AG09309 (cell line): ENCODE data around the gene FBLN1.
"Not testable (repeated sequence)": the region's sequence is repeated elsewhere in the genome, so short reads cannot be mapped to it uniquely, and the experiment has no call there.

Experiments
- DNase-seq: peaks from one replicate; pipeline ENCODE4 v3.0.0-alpha.2; 2010; ENCODE audit warnings: low read depth
- H3K4me3 ChIP-seq: 2 replicates; pipeline ENCODE4 v1.5.1; 2011; ENCODE audit warnings: mild to moderate bottlenecking, low read depth, low read length, moderate library complexity; ENCODE audit not compliant: control insufficient read depth
- TF ChIP-seq, protein P1 (sequence below): IDR thresholded peaks from 2 replicates; pipeline ENCODE4 v1.5.1; 2011; ENCODE audit warnings: mild to moderate bottlenecking, low read depth, low read length, inconsistent platforms; ENCODE audit not compliant: insufficient read depth, control insufficient read depth; ENCODE audit errors: missing control alignments

Gene FBLN1

GRCh38 chr22:45587638-45588505, 85.2 kb downstream of the FBLN1 start:
- H3K4me3 ChIP-seq, result no peak overlapping the region
- DNase-seq, result no peak
- TF ChIP-seq, protein P1, sequence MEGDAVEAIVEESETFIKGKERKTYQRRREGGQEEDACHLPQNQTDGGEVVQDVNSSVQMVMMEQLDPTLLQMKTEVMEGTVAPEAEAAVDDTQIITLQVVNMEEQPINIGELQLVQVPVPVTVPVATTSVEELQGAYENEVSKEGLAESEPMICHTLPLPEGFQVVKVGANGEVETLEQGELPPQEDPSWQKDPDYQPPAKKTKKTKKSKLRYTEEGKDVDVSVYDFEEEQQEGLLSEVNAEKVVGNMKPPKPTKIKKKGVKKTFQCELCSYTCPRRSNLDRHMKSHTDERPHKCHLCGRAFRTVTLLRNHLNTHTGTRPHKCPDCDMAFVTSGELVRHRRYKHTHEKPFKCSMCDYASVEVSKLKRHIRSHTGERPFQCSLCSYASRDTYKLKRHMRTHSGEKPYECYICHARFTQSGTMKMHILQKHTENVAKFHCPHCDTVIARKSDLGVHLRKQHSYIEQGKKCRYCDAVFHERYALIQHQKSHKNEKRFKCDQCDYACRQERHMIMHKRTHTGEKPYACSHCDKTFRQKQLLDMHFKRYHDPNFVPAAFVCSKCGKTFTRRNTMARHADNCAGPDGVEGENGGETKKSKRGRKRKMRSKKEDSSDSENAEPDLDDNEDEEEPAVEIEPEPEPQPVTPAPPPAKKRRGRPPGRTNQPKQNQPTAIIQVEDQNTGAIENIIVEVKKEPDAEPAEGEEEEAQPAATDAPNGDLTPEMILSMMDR, result no peak

GRCh38 chr22:45589556-45589955, 86.9 kb downstream of the FBLN1 start:
- TF ChIP-seq, protein P1, result no peak
- H3K4me3 ChIP-seq, result no peak overlapping the region
- no peak for DNase-seq

GRCh38 chr22:45590262-45590661, 87.6 kb downstream of the FBLN1 start:
- no peak for DNase-seq
- H3K4me3 ChIP-seq, result no peak overlapping the region
- TF ChIP-seq, protein P1, result no peak

GRCh38 chr22:45591633-45592213, 89.0 kb downstream of the FBLN1 start:
- not testable (repeated sequence) for DNase-seq, H3K4me3 ChIP-seq

GRCh38 chr22:45594123-45594941, 91.6 kb downstream of the FBLN1 start:
- no peak for DNase-seq
- TF ChIP-seq, protein P1, result no peak
- H3K4me3 ChIP-seq, result no peak overlapping the region

- TF ChIP-seq, protein P1, result no peak
- no peak overlapping the region for H3K4me3 ChIP-seq
- no peak for DNase-seq
Observed at GRCh38 chr22:45597460-45598192, 94.9 kb downstream of the FBLN1 start.
